HAP-1 (cell line): ENCODE measurements around the gene C5.
A peak's percentile ranks its signal among the peaks of the same experiment; 100 is the strongest.

Source experiments
- DNase-seq, 2 experiments: peaks; one replicate each; pipeline ENCODE4 v3.0.0-alpha.2; 2016 to 2020; ENCODE audit warnings: low spot score in 2 of 2
- H3K27me3 ChIP-seq: fragments of 250-450 bp; sonication (Bioruptor Pico); 2 replicates; pipeline ENCODE4 v1.5.1; 2020; ENCODE audit warnings: low read depth, mild to moderate bottlenecking, moderate library complexity
- H3K36me3 ChIP-seq: fragments of 250-450 bp; sonication (Bioruptor Pico); replicated peaks from 2 replicates; pipeline ENCODE4 v1.5.1; 2020; ENCODE audit warnings: mild to moderate bottlenecking
- H3K4me1 ChIP-seq: fragments of 250-450 bp; sonication (Bioruptor Pico); 2 replicates; pipeline ENCODE4 v1.5.1; 2020; ENCODE audit warnings: mild to moderate bottlenecking
- H3K4me3 ChIP-seq: fragments of 250-450 bp; sonication (Bioruptor Pico); 2 replicates; pipeline ENCODE4 v1.5.1; 2020; ENCODE audit warnings: mild to moderate bottlenecking, moderate library complexity
- H3K9me3 ChIP-seq: fragments of 250-450 bp; sonication (Bioruptor Pico); 2 replicates; pipeline ENCODE4 v1.5.1; 2020; ENCODE audit warnings: mild to moderate bottlenecking, moderate library complexity
- in situ Hi-C: fragments of 300-500 bp; cut with MboI; formaldehyde crosslinking; loops from 3 replicates; pipeline ENCODE4 v1.14.3; 2020; ENCODE audit warnings: low sequenced_read_pairs, inconsistent platforms, mixed read lengths

Gene C5

DNA sequence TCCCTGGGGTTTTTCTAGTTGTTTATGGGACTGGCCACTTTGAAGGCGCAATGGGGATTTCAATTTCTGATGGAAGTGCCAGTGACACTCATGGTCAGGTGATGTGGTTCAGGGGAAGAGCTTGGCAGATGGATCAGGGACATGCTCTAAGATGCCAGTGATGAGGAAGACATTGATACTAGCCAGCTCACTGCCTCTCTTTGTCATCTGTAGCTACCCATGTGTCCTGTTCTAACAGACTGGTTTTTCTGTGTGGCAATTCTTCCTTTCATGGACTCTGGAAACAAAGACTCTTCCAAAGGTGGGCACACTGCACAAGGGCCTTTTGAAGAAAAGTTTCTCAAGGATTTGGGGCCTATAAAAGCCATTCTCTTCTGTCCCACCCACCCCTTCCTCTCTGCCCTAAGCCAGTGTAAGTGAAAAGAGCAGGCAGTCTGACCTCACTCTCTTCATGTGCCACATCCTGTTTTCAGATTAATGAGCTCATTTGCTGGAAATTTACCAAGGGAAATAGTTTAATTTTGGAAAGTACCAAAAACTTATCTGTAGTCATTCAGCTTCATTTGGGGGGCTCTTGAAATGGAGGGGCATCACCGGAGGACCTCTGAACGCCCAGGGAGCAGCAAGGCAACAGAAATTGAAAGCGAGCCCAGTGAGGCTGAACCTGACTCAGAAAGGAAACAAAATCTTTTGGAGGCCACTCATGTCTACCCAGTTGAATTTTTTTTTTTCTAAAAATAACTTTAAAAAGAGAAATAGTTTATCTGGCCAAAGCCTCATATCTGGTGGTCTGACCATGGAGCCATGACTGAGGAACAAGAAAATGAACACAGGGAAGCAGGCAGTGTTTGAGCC lies 118.6 kb downstream of the C5 start:
- no peak for DNase-seq
- in situ Hi-C loops = loop anchor here (25.0 kb wide), 1 partner anchor 319 kb away; no protein-coding TSS in a partner anchor
- Histone ChIP-seq H3K36me3 (0 out of 2 replicates have a peak, but pooled peaks cover 2% of the 10 kb centered on the region), H3K27me3 (peaks cover 10% of the 10 kb centered on the region), H3K4me3 (no peak overlapping the region), H3K9me3 (no peaks in the 10 kb centered on the region; the same call in 1 of the 2 replicates), H3K4me1 (peaks cover 17% of the 10 kb centered on the region)

- peaks cover 22% of the 10 kb centered on the region for H3K4me1 ChIP-seq
- H3K9me3 ChIP-seq = no peaks in the 10 kb centered on the region; the same call in 1 of the 2 replicates
- peaks cover 10% of the 10 kb centered on the region for H3K27me3 ChIP-seq
- peak overlapping the region; percentile 37 for H3K4me3 ChIP-seq
- H3K36me3 ChIP-seq = 0 out of 2 replicates have a peak, but pooled peaks cover 2% of the 10 kb centered on the region
- DNase-seq = no peak
- in situ Hi-C loops = loop anchor here (25.0 kb wide), 1 partner anchor 317 kb away; no protein-coding TSS in a partner anchor
Observed at GRCh38 chr9:120929229-120929791, 120.8 kb downstream of the C5 start.

GRCh38 chr9:120928483-120929228 lies 121.4 kb downstream of the C5 start:
- in situ Hi-C loops = loop anchor here (25.0 kb wide), 1 partner anchor 316 kb away; no protein-coding TSS in a partner anchor
- Histone ChIP-seq H3K4me1 (peaks cover 22% of the 10 kb centered on the region), H3K27me3 (peaks cover 10% of the 10 kb centered on the region), H3K4me3 (peak overlapping the region; percentile 37), H3K9me3 (no peaks in the 10 kb centered on the region; the same call in 1 of the 2 replicates), H3K36me3 (0 out of 2 replicates have a peak, but pooled peaks cover 2% of the 10 kb centered on the region)
- DNase-seq = peak; percentile 40 to 72

GRCh38 chr9:120928015-120928482 lies 122.0 kb downstream of the C5 start:
- H3K4me3 ChIP-seq = peak overlapping the region; percentile 37
- H3K27me3 ChIP-seq = peaks cover 6% of the 10 kb centered on the region
- in situ Hi-C loops = loop anchor here (25.0 kb wide), 1 partner anchor 316 kb away; no protein-coding TSS in a partner anchor
- DNase-seq = peak in 1 of 2 experiments; percentile 26
- H3K4me1 ChIP-seq = peaks cover 22% of the 10 kb centered on the region
- no peaks in the 10 kb centered on the region; the same call in 1 of the 2 replicates for H3K9me3 ChIP-seq
- H3K36me3 ChIP-seq = 0 out of 2 replicates have a peak, but pooled peaks cover 2% of the 10 kb centered on the region

DNA sequence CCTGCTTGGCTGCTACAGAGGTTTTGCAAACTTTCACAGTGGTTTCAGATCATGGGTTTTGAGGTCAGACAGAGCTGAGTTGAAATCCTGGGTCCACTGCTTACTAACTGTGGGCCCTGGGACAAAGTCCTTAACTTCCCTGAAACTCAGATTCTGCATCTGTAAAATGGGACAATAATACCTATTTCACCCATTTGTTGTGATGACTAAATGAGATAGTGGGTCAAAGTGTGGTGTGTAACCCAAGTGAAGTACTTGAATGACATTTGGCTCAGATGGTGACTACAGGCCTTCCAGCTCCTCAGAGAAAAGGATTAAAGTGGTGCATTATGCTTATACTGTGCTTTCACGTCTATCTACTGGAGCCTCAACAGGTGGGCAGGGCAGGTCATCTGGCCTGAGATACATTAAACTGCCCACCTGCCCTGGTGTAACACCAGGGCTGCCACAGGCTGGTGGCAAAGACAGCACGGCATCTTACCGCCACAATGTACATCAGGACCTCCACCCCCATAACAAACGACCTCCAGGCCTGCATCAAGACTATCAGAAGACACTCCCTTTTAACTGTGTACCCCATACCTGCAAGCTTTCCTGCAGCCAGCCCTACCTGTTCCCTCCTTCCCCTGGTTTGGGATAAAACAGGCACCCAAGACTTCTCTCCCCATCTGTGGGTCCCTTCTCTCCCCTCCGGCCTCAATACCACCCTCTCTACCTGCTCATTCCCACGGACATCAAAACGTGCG lies 122.6 kb downstream of the C5 start:
- H3K4me1 ChIP-seq = peaks cover 22% of the 10 kb centered on the region
- DNase-seq = no peak
- in situ Hi-C loops = loop anchor here (25.0 kb wide), 1 partner anchor 315 kb away; no protein-coding TSS in a partner anchor
- H3K9me3 ChIP-seq = no peaks in the 10 kb centered on the region; the same call in 1 of the 2 replicates
- H3K36me3 ChIP-seq = no peaks in the 10 kb centered on the region
- no peak overlapping the region for H3K4me3 ChIP-seq
- H3K27me3 ChIP-seq = no peaks in the 10 kb centered on the region; the same call in 1 of the 2 replicates

GRCh38 chr9:120926397-120926928 lies 123.6 kb downstream of the C5 start, which contains the start of gene TRAF1:
TRAF1 (minus strand) TSS chr9:120926796; CDS start chr9:120926075, 721 bp downstream.
- H3K9me3 ChIP-seq = no peaks in the 10 kb centered on the region; the same call in 1 of the 2 replicates
- H3K27me3 ChIP-seq = no peaks in the 10 kb centered on the region
- no peak within 1 kb of the TSS for H3K4me3 ChIP-seq
- DNase-seq = no peak
- peaks cover 22% of the 10 kb centered on the region for H3K4me1 ChIP-seq
- in situ Hi-C loops = loop anchor here (25.0 kb wide), 1 partner anchor 314 kb away; no protein-coding TSS in a partner anchor
- no peaks in the 10 kb centered on the region for H3K36me3 ChIP-seq

GRCh38 chr9:120925535-120926396 lies 124.3 kb downstream of the C5 start:
- H3K4me3 ChIP-seq = no peak overlapping the region
- no peaks in the 10 kb centered on the region for H3K36me3 ChIP-seq
- no peaks in the 10 kb centered on the region for H3K27me3 ChIP-seq
- in situ Hi-C loops = loop anchor here (25.0 kb wide), 1 partner anchor 313 kb away; no protein-coding TSS in a partner anchor
- H3K9me3 ChIP-seq = no peaks in the 10 kb centered on the region; the same call in 1 of the 2 replicates
- peak; percentile 69 to 81 for DNase-seq
- H3K4me1 ChIP-seq = peaks cover 22% of the 10 kb centered on the region

DNA sequence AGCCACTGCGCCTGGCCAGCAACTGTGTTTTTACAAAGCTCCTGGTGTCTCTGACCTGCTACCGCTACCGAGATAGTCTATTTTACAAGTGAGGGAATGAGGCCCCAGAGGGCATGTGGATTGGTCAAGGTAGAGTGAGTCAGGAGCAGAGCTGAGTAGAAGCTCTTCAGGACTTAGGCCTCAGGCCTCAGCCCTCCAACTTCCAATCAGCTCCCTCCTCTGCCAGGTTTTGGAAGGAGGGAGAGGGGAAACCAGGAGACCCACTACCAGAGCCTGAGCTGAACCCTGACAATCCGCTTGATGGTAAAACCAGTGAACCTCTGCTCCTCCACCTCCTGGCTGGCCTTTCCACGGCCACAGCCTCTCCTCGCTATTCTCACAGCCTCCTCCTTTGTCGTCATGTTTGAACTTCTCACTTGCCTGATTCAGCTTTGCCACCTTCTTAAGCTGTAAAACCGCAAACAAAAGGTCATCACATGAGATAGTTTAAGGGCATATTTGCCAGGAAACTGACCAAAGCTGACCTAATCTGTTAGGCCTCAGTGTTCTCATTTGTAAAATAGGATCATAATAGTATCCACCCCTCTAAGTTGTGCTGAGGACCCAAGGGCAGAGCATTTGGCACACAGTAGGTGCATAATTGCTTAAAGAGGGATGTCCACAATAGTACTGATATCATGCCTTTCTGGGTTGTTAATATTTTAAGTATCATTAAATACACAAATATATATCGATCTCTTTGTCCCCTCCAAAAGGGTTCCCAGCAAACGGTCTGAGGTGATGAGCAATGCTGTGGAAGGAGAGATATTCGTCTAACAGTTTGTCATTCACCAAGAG lies 125.2 kb downstream of the C5 start:
- H3K27me3 ChIP-seq = no peaks in the 10 kb centered on the region
- no peaks in the 10 kb centered on the region for H3K36me3 ChIP-seq
- no peak for DNase-seq
- peaks cover 22% of the 10 kb centered on the region for H3K4me1 ChIP-seq
- no peak overlapping the region for H3K4me3 ChIP-seq
- H3K9me3 ChIP-seq = no peaks in the 10 kb centered on the region
- in situ Hi-C loops = loop anchor here (25.0 kb wide), 1 partner anchor 313 kb away; no protein-coding TSS in a partner anchor

GRCh38 chr9:120923620-120924328 lies 126.3 kb downstream of the C5 start:
- DNase-seq = no peak
- in situ Hi-C loops = no loop called here
- Histone ChIP-seq H3K4me1 (peaks cover 16% of the 10 kb centered on the region), H3K36me3 (no peaks in the 10 kb centered on the region), H3K4me3 (no peak overlapping the region), H3K27me3 (no peaks in the 10 kb centered on the region), H3K9me3 (no peaks in the 10 kb centered on the region)

DNA sequence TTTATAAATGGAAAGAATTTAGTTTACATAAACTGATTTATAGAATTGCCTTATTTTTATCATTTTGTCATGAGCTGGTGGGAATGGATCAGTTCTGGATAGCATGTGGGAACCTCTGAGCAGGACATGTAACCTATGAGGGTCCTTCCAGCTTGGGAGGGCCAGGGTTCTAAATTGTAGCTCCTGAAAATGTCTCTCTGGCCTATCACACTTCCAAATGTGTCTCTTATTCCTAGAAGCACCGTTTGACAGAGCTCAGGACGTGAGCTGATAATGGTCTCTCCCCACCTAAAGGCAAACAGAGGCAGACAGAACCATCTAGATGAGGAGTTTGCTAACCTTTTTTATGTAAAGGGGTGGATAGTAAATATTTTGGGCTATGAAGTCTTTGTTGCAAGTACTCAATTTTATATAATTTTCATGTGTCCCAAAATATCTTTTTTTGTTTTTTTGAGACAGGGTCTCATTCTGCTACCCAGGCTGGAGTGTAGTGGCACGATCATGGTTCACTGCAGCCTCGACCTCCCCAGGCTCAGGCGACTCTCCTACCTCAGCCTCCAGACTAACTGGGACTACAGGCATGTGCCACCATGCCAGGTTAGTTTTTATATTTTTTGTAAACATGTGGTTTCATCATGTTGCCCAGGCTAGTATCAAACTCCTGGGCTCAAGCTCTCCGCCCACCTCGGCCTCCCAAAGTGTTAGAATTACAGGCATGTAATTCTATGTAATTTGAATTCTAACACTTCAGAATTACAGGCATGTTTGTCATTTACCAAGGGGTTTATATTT lies 127.5 kb downstream of the C5 start:
- in situ Hi-C loops = no loop called here
- Histone ChIP-seq H3K4me1 (peaks cover 11% of the 10 kb centered on the region), H3K9me3 (no peaks in the 10 kb centered on the region), H3K4me3 (no peak overlapping the region), H3K36me3 (no peaks in the 10 kb centered on the region), H3K27me3 (no peaks in the 10 kb centered on the region)
- DNase-seq = no peak
